ENCODE results near the gene SORL1.
"Not testable (repeated sequence)": the region's sequence is repeated elsewhere in the genome, so short reads cannot be mapped to it uniquely, and the experiment has no call there.

The SORL1 gene

GRCh38 chr11:121561240-121561639 is 109.1 kb downstream of the SORL1 start:
- Histone ChIP-seq H3K4me3 (ENCODE audit: insufficient read depth, low read depth, low read length) (no peak overlapping the region), H3K4me1 (ENCODE audit: control insufficient read depth, insufficient read depth, low read length) (peaks cover 7% of the 10 kb centered on the region), H3K27ac (ENCODE audit: insufficient read depth, low read depth, low read length, poor library complexity, severe bottlenecking) (no peak overlapping the region), H3K9me3 (ENCODE audit: control insufficient read depth, low read length) (no peaks in the 10 kb centered on the region), H3K36me3 (ENCODE audit: control insufficient read depth, insufficient read depth, low read length) (peaks cover 5% of the 10 kb centered on the region), H3K27me3 (ENCODE audit: control insufficient read depth, insufficient read depth, low read length, poor library complexity, severe bottlenecking) (no peaks in the 10 kb centered on the region)
- WGBS, 2 experiments, result 94% methylated on average over 5 of the region's 5 CpGs

DNA sequence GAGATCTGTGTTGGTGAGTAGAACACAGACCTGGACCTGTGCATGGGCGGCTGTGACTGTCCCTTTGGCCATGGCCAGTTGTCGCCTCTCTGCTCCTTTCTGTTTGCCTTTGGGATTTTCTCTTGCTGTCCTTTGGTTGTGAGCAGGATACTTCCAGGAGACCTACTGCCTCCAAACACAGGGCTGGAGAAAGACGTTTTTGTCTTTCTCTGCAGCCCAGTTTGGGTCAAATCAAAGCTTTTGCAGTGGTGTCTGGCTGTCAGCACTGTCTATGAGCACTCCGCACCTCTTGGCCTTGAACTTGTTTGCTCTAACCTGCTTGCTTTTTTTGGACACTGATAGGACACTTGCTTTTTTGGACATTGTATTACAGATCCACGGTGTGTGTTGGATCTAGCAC is 109.6 kb downstream of the SORL1 start:
- H3K36me3 ChIP-seq (ENCODE audit: control insufficient read depth, insufficient read depth, low read length), result peaks cover 6% of the 10 kb centered on the region
- WGBS, 2 experiments, result 88 to 89% methylated on average over 5 of the region's 5 CpGs
- H3K27me3 ChIP-seq (ENCODE audit: control insufficient read depth, insufficient read depth, low read length, poor library complexity, severe bottlenecking), result no peaks in the 10 kb centered on the region
- no peak overlapping the region for H3K27ac ChIP-seq (ENCODE audit: insufficient read depth, low read depth, low read length, poor library complexity, severe bottlenecking)
- H3K4me3 ChIP-seq (ENCODE audit: insufficient read depth, low read depth, low read length), result no peak overlapping the region
- H3K4me1 ChIP-seq (ENCODE audit: control insufficient read depth, insufficient read depth, low read length), result peaks cover 7% of the 10 kb centered on the region
- no peaks in the 10 kb centered on the region for H3K9me3 ChIP-seq (ENCODE audit: control insufficient read depth, low read length)

DNA sequence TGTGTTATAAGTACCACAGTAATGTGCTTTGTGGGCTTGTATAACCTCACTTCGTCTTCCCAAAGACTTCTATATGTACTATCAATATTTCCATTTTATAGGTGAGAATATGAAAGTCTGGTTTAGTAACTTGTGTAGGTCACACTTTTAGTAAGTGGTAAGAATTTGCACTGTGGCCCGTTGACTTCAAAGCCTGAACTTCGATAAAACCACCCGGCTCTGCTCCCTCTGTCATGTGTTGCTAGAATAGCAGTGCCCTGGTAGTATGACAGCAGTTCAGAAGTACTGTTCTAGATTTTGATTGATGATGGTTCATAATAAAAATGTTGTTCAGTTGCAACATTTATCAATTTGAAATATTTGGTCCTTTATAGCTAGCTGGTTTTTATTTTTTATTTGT is 110.9 kb downstream of the SORL1 start:
- H3K27me3 ChIP-seq (ENCODE audit: control insufficient read depth, insufficient read depth, low read length, poor library complexity, severe bottlenecking), result no peaks in the 10 kb centered on the region
- WGBS, 2 experiments, result 94 to 95% methylated on average over 3 to 4 of the region's 4 CpGs
- no peaks in the 10 kb centered on the region for H3K9me3 ChIP-seq (ENCODE audit: control insufficient read depth, low read length)

GRCh38 chr11:121563900-121564822 is 112.0 kb downstream of the SORL1 start:
- Histone ChIP-seq H3K4me3 (ENCODE audit: insufficient read depth, low read depth, low read length) (no peak overlapping the region), H3K4me1 (ENCODE audit: control insufficient read depth, insufficient read depth, low read length) (peaks cover 7% of the 10 kb centered on the region), H3K36me3 (ENCODE audit: control insufficient read depth, insufficient read depth, low read length) (peaks cover 3% of the 10 kb centered on the region), H3K27me3 (ENCODE audit: control insufficient read depth, insufficient read depth, low read length, poor library complexity, severe bottlenecking) (no peaks in the 10 kb centered on the region), H3K9me3 (ENCODE audit: control insufficient read depth, low read length) (no peaks in the 10 kb centered on the region), H3K27ac (ENCODE audit: insufficient read depth, low read depth, low read length, poor library complexity, severe bottlenecking) (no peak overlapping the region)
- 88 to 95% methylated on average over 8 of the region's 8 CpGs for WGBS, 2 experiments

More for the DNA sequence above, 110.9 kb downstream of the SORL1 start:
- H3K4me1 ChIP-seq (ENCODE audit: control insufficient read depth, insufficient read depth, low read length), result peaks cover 7% of the 10 kb centered on the region
- H3K27ac ChIP-seq (ENCODE audit: insufficient read depth, low read depth, low read length, poor library complexity, severe bottlenecking), result no peak overlapping the region
- H3K36me3 ChIP-seq (ENCODE audit: control insufficient read depth, insufficient read depth, low read length), result peaks cover 8% of the 10 kb centered on the region
- no peak overlapping the region for H3K4me3 ChIP-seq (ENCODE audit: insufficient read depth, low read depth, low read length)

DNA sequence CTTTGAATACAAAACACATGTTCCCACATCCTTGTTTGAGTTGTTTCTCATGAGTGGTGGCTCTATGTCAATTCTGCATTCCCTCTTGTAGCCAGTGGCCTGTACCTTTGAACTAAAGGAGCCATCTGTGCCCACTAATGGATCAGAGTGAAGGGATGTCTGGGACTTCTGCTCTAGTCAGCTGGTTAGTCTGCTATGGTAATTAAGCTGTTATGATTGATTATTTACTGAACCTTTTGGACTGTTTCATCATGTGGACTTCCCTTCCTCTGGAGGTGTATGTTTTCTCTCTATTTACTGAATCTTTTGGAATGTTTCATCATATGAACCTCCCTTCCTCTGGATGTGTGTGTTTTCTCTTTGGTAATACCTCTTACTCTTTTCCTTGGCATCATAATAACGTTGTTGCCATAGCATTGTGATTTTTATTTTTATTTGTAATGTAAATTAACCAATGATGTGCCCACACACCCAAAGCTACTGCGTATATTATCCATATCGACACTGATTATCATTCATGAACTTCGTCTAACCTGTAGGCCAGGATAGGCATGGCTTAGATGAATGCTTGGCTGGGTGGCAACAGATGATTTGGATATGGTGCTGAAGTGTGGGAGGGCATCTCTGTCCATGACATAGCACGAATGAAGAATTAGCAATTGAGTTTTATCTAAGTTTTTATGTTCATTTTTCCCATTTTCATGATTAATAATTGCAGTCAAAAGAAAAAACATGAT is 113.0 kb downstream of the SORL1 start:
- no peak overlapping the region for H3K27ac ChIP-seq (ENCODE audit: insufficient read depth, low read depth, low read length, poor library complexity, severe bottlenecking)
- H3K36me3 ChIP-seq (ENCODE audit: control insufficient read depth, insufficient read depth, low read length), result peaks cover 3% of the 10 kb centered on the region
- 95 to 98% methylated on average over 3 to 4 of the region's 5 CpGs for WGBS, 2 experiments
- no peaks in the 10 kb centered on the region for H3K9me3 ChIP-seq (ENCODE audit: control insufficient read depth, low read length)
- H3K27me3 ChIP-seq (ENCODE audit: control insufficient read depth, insufficient read depth, low read length, poor library complexity, severe bottlenecking), result no peaks in the 10 kb centered on the region
- peaks cover 1% of the 10 kb centered on the region for H3K4me1 ChIP-seq (ENCODE audit: control insufficient read depth, insufficient read depth, low read length)
- no peak overlapping the region for H3K4me3 ChIP-seq (ENCODE audit: insufficient read depth, low read depth, low read length)

- no peak overlapping the region for H3K27ac ChIP-seq (ENCODE audit: insufficient read depth, low read depth, low read length, poor library complexity, severe bottlenecking)
- H3K9me3 ChIP-seq (ENCODE audit: control insufficient read depth, low read length), result no peaks in the 10 kb centered on the region
- H3K27me3 ChIP-seq (ENCODE audit: control insufficient read depth, insufficient read depth, low read length, poor library complexity, severe bottlenecking), result no peaks in the 10 kb centered on the region
- H3K36me3 ChIP-seq (ENCODE audit: control insufficient read depth, insufficient read depth, low read length), result peaks cover 3% of the 10 kb centered on the region
- 91 to 92% methylated on average over 8 of the region's 9 CpGs for WGBS, 2 experiments
- no peak overlapping the region for H3K4me3 ChIP-seq (ENCODE audit: insufficient read depth, low read depth, low read length)
- H3K4me1 ChIP-seq (ENCODE audit: control insufficient read depth, insufficient read depth, low read length), result no peaks in the 10 kb centered on the region
Measured at GRCh38 chr11:121566279-121567168, 114.4 kb downstream of the SORL1 start.

DNA sequence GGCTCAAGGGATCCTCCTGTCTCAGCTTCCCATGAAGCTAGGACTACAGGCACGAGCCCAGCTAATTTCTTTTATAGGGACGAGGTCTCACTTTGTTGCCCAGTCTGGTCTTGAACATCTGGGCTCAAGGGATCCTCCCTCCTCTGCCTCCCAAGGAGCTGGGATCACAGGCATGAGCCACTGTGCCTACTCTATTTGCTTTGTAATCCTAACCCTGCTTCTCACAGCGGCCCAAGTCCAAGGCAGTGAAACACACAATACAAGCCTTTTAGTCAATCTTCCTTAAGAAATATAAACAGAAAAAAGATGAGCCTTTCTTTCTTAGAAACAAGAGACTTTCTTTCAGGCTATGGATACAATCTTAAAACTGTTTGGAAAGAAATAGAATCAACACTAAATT is 115.9 kb downstream of the SORL1 start:
- H3K4me1 ChIP-seq (ENCODE audit: control insufficient read depth, insufficient read depth, low read length), result peaks cover 9% of the 10 kb centered on the region
- no peaks in the 10 kb centered on the region for H3K27me3 ChIP-seq (ENCODE audit: control insufficient read depth, insufficient read depth, low read length, poor library complexity, severe bottlenecking)
- H3K27ac ChIP-seq (ENCODE audit: insufficient read depth, low read depth, low read length, poor library complexity, severe bottlenecking), result no peak overlapping the region
- H3K36me3 ChIP-seq (ENCODE audit: control insufficient read depth, insufficient read depth, low read length), result peaks cover 3% of the 10 kb centered on the region
- 96% methylated on average over 3 of the region's 3 CpGs for WGBS, 2 experiments
- H3K4me3 ChIP-seq (ENCODE audit: insufficient read depth, low read depth, low read length), result no peak overlapping the region
- H3K9me3 ChIP-seq (ENCODE audit: control insufficient read depth, low read length), result no peaks in the 10 kb centered on the region

DNA sequence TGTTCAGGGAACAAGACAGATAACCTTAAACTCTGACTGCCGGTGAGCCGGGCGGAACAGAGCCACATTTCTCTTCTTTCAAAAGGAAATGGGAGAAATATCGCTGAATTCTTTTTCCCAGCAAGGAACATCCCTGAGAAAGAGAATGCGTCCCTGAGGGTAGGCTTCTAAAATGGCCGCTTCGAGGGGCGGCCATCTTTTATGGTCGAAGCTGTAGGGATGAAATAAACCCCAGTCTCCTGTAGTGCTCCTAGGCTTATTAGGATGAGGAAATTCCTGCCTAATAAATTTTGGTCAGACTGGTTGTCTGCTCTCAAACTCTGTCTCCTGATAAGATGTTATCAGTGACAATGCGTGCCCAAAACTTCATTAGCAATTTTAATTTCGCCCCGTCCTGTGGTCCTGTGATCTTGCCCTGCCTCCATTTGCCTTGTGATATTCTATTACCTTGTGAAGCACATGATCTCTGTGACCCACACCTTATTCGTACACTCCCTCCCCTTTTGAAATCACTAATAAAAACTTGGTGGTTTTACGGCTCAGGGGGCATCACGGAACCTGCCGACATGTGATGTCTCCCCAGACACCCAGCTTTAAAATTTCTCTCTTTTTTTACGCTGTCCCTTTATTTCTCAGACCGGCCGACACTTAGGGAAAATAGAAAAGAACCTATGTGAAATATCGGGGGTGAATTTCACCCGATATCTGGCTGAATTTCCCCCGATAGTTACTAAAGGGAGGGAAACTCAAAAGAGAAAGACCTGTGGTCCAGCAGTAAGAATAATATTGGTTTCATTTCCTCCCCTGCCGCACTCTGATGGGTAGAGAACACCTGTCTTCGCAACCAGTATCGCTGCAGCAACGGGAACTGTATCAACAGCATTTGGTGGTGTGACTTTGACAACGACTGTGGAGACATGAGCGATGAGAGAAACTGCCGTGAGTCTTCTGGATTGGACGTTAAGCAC is 117.5 kb downstream of the SORL1 start:
- H3K27me3 ChIP-seq (ENCODE audit: control insufficient read depth, insufficient read depth, low read length, poor library complexity, severe bottlenecking); H3K4me3 ChIP-seq (ENCODE audit: insufficient read depth, low read depth, low read length); H3K9me3 ChIP-seq (ENCODE audit: control insufficient read depth, low read length); H3K36me3 ChIP-seq (ENCODE audit: control insufficient read depth, insufficient read depth, low read length); H3K27ac ChIP-seq (ENCODE audit: insufficient read depth, low read depth, low read length, poor library complexity, severe bottlenecking): not testable (repeated sequence)
- H3K4me1 ChIP-seq (ENCODE audit: control insufficient read depth, insufficient read depth, low read length), result peaks cover 11% of the 10 kb centered on the region
- WGBS, 2 experiments, result 96 to 97% methylated on average over 30 of the region's 30 CpGs

DNA sequence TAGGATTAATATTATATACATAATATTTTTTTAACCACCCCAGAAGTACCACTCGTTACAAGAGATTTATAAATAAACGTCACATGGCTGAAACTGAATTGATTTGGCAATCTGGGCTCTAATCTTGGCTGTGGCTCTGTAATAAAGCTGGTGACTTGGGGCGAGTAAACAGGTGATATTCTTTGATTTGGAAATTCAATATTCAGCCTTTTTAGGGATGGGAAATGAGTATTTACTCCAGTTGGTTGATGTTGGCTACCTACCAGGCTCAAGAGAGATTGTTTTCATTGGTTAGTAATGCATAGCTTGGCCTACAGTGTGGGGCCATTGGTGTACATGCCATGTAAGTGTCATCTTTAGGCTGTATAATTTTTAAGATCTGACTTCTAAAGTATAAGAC is 118.3 kb downstream of the SORL1 start:
- no peak overlapping the region for H3K27ac ChIP-seq (ENCODE audit: insufficient read depth, low read depth, low read length, poor library complexity, severe bottlenecking)
- WGBS, 2 experiments, result 93 to 96% methylated on average over 3 of the region's 3 CpGs
- H3K4me3 ChIP-seq (ENCODE audit: insufficient read depth, low read depth, low read length), result no peak overlapping the region
- peaks cover 7% of the 10 kb centered on the region for H3K36me3 ChIP-seq (ENCODE audit: control insufficient read depth, insufficient read depth, low read length)
- no peaks in the 10 kb centered on the region for H3K9me3 ChIP-seq (ENCODE audit: control insufficient read depth, low read length)
- peaks cover 11% of the 10 kb centered on the region for H3K4me1 ChIP-seq (ENCODE audit: control insufficient read depth, insufficient read depth, low read length)
- H3K27me3 ChIP-seq (ENCODE audit: control insufficient read depth, insufficient read depth, low read length, poor library complexity, severe bottlenecking), result no peaks in the 10 kb centered on the region
